H1 (cell line): ENCODE data around the gene MID1. TPM values are rescaled to one million over a fixed set of nuclear protein-coding genes. Genes with fewer than 3 reads are reported as not detected.

ENCODE experiments used
- E2F6 ChIP-seq: IDR thresholded peaks from 2 replicates; pipeline ENCODE4 v1.6.1; 2012; ENCODE audit warnings: inconsistent platforms
- GABPA ChIP-seq: IDR thresholded peaks from 2 replicates; pipeline ENCODE4 v1.6.1; 2011; ENCODE audit warnings: mild to moderate bottlenecking, low read length, moderate library complexity, borderline replicate concordance; ENCODE audit not compliant: insufficient read depth
- NANOG ChIP-seq: IDR thresholded peaks from 2 replicates; pipeline ENCODE4 v1.6.1; 2011; ENCODE audit warnings: low read length, low read depth, mild to moderate bottlenecking, inconsistent platforms; ENCODE audit not compliant: insufficient read depth, poor library complexity, severe bottlenecking
- SUZ12 ChIP-seq: fragments of 200-600 bp; sonication (generic); IDR thresholded peaks from 2 replicates; pipeline ENCODE4 v1.6.1; 2012; ENCODE audit warnings: mild to moderate bottlenecking, inconsistent platforms, low read length, moderate library complexity, mixed read lengths
- polyA plus RNA-seq, 7 experiments: library from polyadenylated mRNA; depleted of rRNA in 3 of 7; stranded (reverse) in 5 of 7; unstranded in 2 of 7; fragments of >200 nt in 5 of 7; fragments of 200-250 nt in 2 of 7; gene quantifications; 1 replicate in 5 of 7; 2 replicates in 1 of 7; 4 replicates in 1 of 7; pipeline versions ENCODE4 v1.2.1 to v1.2.3, GENCODE V29; 2011 to 2013; ENCODE audit warnings: missing spikeins in 2 of 7, mixed read lengths in 2 of 7
- total RNA-seq: library from RNA; stranded (reverse); fragmentation: NEBNext Ultra II Directional; extraction: Animal tissue kit (Norgen Biotek cat#: 25700); gene quantifications from 2 replicates; pipeline ENCODE4 v1.2.1, GENCODE V29; 2021

Gene MID1
- total and polyA plus RNA-seq, 2 of the 8 experiments (the other 6 are each of a cell fraction or from before 2014, with no cell fraction given) = 12.9 to 54.3 TPM

GRCh38 chrX:10423716-10424115 is 196.7 kb downstream of the MID1 start (continued):
- TF ChIP-seq NANOG (no peak), E2F6 (no peak), GABPA (no peak), SUZ12 (no peak)
